PC-9 (cell line): ENCODE measurements around the gene EPHB2.

Experiments used
- EZH2 ChIP-seq: fragments of 200-600 bp; sonication (generic); IDR thresholded peaks from 2 replicates; pipeline ENCODE4 v1.8.0; 2017; ENCODE audit warnings: antibody characterized with exemption, low read depth
- TF ChIP-seq, protein P1 (sequence below): fragments of 200-600 bp; sonication (generic); conservative IDR thresholded peaks from 2 replicates; pipeline ENCODE4 v1.6.1; 2017; ENCODE audit warnings: mixed run types, antibody characterized with exemption, mild to moderate bottlenecking, moderate library complexity

DNA sequence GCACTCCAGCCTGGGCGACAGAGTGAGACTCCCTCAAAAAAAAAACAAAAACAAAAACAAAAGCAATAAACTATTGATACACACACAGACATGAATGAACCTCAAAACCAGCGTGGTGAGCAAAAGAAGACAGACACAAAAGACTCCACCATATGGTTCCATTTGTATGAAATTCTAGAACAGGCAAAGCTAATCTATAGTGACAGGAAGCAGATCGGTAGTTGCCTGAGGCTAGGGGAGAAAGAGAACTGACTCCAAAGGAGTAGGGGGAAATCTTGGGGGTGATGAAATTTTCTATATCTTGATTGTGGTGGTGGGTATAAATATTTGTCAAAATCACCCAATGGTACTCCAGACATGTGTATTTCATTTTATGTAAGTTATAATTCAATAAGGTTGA is 241.2 kb downstream of the EPHB2 start:
- TF ChIP-seq, protein P1, sequence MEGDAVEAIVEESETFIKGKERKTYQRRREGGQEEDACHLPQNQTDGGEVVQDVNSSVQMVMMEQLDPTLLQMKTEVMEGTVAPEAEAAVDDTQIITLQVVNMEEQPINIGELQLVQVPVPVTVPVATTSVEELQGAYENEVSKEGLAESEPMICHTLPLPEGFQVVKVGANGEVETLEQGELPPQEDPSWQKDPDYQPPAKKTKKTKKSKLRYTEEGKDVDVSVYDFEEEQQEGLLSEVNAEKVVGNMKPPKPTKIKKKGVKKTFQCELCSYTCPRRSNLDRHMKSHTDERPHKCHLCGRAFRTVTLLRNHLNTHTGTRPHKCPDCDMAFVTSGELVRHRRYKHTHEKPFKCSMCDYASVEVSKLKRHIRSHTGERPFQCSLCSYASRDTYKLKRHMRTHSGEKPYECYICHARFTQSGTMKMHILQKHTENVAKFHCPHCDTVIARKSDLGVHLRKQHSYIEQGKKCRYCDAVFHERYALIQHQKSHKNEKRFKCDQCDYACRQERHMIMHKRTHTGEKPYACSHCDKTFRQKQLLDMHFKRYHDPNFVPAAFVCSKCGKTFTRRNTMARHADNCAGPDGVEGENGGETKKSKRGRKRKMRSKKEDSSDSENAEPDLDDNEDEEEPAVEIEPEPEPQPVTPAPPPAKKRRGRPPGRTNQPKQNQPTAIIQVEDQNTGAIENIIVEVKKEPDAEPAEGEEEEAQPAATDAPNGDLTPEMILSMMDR, result no peak
- TF ChIP-seq EZH2, result no peak
